Stimulated activated CD8-positive, alpha-beta memory T cell treated with anti-CD3 and anti-CD28 coated beads, Interleukin-12 subunit alpha, Interleukin-12 subunit beta, amount 100 ng/mL, for 4 hours (primary cell): ENCODE results near the gene AUTS2.
A peak's percentile ranks its signal among the peaks of the same experiment; 100 is the strongest.
"Not testable (repeated sequence)": the region's sequence is repeated elsewhere in the genome, so short reads cannot be mapped to it uniquely, and the experiment has no call there.

Source experiments
- DNase-seq: peaks from one replicate; pipeline ENCODE4 v3.0.0-alpha.2; 2020; ENCODE audit warnings: low read depth

AUTS2 gene

DNA sequence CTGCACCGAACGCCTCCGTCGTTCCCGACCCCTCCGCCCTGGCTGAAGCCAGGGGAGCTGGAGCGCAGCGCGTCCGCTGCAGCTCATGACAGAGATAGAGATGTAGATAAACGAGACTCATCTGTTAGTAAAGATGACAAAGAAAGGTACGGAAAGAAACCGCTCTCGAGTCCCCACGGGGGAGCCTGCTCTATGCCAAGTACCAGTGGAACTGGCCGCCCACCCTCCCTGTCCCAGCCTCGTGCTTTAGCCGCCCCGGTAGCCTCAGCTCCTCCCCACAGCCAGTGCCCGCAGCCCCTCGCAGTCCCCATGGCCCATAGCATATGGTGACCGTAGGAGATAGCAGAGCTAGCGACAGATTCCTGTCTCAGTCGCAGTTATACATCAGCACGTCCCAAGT lies 1189.0 kb downstream of the AUTS2 start:
- DNase-seq = no peak

DNA sequence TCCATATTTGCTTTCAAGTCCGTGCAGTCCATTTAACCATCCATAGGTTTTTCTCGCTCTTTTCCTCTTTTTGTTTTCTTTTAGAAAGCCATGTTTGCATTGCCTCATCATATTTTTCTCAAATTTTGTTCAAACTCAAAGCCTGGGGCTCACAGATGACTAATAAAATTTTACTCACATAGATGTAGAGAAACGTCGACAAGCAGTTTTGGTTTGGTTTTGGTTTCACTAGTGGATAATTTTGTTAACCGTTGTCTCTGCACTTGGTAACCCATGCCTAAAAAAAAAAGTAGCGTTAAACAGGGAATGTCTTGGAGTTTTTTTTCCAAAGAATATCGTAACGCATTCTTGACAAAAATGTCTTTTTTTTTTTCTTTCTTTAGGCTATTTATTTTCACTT lies 1189.5 kb downstream of the AUTS2 start:
- DNase-seq = no peak

DNA sequence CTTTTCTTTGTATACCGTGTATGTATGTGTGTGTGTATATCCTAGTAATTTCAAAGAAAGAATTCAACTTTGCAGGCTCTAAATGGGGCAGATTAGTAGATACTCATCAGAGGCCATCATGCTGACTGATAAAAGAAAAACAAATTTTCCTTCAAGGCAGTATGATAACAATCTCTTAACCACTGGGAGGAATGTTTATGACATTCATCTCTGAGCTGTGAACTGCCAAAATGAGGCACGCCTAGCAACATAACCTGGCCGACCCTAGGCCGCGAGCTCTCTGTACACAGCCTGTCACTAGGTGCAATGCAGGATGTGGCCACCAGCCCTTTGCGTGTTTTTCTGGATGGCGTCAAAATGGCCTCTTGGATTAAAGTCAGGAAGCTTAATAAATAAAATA lies 1190.0 kb downstream of the AUTS2 start:
- no peak for DNase-seq

DNA sequence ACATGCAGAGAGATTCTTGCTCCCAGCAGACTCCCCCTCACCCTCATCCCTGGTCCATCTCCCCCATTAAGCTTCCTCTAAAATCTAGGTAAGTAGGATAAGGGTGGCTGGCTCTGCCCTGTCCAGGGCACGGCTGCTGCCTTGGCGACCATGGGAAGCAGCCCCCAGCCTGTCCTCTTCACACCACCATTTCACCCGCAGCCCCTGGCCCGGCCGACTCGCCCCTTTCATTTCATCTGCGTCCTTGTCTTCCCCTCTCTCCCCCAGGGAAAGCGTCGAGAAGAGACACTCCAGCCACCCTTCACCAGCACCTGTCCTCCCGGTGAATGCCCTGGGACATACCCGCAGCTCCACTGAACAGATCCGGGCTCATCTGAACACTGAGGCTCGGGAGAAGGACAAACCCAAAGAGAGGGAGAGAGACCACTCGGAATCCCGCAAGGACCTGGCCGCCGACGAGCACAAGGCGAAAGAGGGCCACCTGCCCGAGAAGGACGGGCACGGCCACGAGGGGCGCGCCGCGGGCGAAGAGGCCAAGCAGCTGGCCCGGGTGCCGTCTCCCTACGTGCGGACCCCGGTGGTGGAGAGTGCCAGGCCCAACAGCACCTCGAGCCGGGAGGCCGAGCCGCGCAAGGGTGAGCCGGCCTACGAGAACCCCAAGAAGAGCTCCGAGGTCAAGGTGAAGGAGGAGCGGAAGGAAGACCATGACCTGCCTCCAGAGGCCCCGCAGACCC lies 1191.4 kb downstream of the AUTS2 start:
- DNase-seq = no peak

DNA sequence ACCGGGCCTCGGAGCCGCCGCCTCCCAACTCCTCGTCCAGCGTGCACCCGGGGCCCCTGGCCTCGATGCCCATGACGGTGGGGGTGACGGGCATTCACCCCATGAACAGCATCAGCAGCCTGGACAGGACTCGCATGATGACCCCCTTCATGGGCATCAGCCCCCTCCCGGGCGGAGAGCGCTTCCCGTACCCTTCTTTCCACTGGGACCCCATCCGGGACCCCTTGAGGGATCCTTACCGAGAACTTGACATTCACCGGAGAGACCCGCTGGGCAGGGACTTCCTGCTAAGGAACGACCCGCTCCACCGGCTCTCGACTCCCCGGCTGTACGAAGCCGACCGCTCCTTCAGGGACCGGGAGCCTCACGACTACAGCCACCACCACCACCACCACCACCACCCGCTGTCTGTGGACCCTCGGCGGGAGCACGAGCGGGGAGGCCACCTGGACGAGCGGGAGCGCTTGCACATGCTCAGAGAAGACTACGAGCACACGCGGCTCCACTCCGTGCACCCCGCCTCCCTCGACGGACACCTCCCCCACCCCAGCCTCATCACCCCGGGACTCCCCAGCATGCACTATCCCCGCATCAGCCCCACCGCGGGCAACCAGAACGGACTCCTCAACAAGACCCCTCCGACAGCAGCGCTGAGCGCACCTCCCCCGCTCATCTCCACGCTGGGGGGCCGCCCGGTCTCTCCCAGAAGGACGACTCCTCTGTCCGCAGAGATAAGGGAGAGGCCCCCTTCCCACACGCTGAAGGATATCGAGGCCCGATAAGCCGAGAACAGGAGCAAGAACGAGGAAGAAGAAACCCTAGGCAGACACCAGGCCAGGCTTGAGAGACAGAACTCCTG lies 1192.2 kb downstream of the AUTS2 start:
- no peak for DNase-seq

DNA sequence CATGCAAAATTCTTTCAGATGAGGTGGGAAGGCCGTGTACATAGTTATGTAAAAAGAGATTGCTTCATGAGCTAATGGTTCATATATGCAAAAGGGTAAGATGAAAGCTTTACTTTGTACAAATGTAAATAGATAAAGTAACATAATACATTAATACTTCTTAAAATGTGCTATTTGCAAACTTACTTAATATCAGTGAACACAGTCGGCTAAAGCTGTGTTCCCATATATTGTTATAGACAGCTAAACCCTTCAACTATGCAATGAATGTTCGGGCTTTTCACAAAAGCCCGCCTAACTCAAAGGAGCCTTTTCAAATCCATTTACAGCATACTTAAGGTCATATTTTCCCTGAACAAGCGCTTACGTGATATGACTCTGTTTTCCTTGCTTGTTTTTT lies 1193.1 kb downstream of the AUTS2 start:
- DNase-seq = no peak

DNA sequence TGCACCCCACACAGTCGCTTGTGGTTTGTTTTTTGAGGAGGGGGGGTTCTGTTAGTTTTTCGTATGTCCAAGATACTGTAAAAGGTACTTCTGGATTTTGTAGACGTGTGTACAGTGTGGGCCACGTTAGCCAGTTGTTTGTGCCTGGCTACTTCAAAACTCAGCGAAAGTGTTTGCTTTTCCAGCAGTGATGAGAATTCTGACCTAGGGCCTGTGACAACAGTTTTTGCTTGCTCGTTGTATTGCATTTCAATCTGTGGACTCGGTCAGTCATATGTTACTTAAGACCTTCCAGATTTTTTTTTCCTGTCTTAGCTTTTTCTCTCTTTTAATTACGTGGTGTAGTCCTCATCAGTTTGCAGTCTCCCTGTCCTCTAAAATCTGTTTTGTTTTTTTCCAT lies 1194.8 kb downstream of the AUTS2 start:
- no peak for DNase-seq

DNA sequence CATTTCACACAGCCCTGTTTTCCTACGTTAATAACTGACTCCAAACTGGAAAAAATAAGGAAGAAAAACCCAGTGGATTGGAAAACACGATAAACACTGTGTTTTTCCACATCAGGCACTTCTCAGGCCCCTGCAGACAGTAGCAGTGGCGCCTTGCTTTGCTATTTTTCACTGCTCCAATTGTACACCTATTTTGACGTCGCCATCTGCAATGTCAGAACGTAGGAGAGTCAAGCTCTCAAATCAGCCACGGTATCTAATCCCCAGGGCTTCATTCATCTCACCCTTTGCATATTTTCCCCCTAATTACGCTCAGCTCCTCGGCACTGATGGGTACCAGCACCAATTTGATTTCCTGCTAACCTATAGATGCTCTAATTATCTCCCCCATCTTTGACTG lies 1195.5 kb downstream of the AUTS2 start:
- no peak for DNase-seq

DNA sequence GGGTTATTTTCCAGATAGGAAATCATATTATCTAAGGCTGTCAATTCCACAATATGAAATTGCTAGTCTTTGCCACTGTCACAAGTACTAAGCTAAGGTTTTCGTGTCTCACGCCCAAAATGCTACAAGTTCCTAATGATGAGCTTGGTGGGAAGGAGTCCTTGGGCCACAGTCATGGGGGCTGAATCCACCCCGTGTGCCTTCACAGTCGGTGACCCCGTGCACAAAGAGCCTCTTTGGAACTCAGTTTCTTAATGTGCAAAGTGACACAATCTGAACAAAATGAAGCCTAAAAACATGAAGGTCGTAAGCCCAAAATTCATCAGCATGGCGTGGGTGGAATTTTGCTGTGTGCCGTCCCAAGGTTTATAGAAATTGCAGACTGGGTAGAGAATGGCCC lies 1196.7 kb downstream of the AUTS2 start:
- DNase-seq = no peak

DNA sequence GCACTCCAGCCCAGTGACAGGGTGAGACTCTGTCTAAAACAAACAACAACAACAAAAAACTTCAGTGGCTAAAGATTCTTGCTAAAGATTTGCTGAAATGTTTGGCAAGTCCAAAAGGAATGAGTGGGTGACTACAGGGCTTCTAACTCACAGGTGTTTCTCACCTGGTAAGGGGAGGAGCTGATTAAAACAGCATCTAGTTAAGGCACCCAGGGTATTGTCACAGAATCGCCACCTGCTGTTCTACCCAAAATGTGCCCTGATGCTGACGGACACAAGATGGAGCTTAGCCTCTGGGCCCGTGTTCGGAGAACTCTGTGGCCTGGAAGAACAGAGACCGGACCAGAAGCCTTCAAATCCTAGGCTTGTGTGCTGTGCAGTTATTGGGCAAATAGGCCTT lies 1197.7 kb downstream of the AUTS2 start:
- no peak for DNase-seq

DNA sequence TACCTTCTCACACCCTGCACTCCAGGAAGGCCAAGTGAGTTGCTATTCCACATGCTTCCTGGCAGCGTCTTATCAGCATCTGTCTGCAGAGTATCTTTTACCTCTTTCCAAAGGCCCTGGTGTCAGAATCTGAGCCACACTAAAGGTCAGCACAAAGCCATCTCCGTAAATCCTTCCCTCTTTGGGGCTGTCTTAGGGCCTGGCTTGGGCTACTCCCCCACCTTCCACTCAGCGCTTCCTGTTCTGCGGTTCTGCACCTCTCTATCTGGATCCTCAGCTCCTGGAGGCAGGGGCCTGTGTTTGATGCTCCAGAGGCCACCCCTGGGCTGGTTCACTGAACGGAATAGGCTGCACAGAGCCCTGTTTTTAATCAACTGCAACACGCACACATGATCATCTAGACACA lies 1198.8 kb downstream of the AUTS2 start:
- DNase-seq = no peak

DNA sequence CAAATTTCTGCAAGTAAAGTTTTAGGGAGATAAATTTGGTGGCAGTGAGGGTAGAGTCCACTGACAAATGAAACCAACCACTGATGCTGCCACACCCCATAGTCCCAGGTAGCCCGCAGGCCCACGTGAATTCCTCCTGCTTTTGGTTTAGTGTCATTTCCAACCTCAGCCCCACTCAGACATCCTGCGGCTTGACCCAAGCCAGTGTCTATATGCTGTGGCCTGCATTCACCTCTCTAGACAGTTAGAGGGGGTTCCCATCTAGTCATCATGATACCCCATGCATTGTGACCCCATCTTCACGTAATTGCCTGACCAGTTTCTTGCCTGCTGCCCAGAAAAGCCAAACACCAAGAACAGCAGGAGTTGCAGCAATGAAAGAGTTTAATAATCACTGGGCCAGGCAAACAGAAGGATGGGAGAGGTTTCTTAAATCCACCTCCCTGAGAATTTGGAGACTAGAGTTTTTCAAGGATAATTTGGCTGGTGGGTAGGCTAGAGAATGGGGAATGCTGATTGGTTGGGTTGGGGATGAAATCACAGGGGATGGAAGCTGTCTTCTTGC lies 1201.6 kb downstream of the AUTS2 start:
- DNase-seq = no peak

DNA sequence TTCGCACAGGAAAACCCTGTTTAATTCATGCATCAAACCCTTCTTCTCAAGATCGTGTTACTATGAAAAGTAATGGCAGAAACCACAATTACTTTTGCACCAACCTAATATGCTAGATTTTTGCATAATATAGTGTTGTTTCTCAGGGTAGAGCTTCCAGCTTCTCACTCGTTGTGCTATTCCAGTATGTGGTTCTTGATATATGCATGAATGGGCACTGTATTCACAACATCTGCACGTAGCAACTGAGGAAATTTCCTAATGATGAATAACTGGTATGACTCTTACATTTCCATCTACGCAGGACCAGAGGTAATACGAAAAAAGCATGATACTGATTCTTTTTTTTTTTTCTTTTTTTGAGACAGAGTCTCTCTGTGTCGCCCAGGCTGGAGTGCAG lies 1207.1 kb downstream of the AUTS2 start:
- no peak for DNase-seq

DNA sequence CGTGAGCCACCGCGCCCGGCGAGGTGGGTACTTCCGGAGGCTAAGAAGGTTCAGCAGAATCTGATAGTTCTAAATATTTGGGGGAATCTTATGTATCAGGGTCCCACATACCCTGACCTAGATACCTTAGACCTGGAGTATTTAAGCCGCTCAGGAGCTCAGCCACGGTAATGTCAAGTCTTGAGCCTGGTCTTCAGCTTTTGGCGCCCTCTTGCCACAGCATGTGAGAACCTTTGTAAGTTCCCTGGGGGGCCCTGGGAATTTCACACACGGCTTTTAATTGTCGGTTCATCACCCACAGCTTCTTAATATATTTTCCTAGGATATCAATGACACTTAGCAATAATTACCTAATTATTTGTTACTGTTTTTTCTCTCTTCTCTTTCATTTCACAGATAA lies 1209.4 kb downstream of the AUTS2 start:
- no peak for DNase-seq

DNA sequence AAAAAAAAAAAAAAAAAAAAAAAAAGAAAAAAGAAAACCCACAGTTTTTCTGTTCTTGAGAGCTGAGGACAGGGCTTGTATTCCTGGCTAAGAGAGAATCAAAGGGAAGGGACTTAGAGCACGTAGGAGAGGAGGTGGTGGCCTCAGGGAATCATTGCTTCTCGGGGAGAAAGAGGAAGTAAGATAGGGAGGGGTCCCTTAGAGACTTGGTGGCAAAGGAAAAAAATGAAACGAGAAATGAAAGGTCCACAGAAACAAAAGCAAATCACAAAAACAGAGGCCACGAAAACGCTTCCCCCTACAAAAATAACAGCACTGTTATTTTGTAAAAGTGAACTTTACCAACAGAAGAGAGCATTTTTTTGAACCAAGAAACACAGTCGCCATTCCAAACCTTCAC lies 1210.6 kb downstream of the AUTS2 start:
- no peak for DNase-seq

DNA sequence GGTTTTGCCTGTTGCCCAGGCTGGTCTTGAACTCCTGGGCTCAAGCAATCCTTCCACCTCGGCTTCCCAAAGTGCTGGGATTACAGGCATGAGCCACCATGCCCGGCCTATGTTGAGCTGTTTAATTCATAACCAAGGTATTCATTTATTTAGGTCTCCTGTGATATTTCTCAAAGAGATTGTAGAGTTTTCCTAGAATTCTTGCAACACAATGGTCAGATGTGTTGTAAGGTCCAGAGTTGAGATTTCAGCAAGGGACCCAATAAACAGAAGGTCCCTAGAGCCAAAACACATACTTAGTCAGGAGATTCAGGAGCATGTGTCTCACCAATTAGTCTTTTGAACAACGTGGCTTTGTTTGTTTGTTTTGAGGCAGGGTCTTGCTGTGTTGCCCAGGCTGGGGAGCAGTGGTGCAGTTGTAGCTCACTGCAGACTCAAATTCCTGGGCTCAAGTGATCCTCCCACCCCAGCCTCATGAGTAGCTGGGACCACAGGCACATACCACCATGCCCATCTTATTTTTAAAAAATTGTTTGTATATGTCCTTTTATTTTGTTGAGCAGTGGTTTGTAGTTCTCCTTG lies 1212.4 kb downstream of the AUTS2 start:
- DNase-seq = no peak

DNA sequence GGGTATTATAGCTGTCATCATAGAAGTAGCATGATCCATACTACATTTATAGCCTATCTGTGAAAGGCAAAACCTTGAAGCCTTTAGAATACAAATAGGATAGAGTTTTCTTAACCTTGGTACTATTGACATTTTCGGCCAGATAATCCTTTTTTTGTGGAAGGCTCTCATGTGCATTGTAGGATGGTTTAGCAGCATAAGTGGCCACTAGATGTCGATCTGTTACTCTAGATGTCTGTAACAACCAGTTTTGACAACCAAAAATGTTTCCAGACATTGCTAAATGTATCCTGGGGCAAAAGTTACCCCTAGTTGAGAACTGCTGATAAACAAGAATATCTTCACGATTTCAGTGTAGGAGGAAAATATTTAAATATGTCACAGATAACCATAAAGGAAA lies 1214.2 kb downstream of the AUTS2 start:
- DNase-seq = no peak

DNA sequence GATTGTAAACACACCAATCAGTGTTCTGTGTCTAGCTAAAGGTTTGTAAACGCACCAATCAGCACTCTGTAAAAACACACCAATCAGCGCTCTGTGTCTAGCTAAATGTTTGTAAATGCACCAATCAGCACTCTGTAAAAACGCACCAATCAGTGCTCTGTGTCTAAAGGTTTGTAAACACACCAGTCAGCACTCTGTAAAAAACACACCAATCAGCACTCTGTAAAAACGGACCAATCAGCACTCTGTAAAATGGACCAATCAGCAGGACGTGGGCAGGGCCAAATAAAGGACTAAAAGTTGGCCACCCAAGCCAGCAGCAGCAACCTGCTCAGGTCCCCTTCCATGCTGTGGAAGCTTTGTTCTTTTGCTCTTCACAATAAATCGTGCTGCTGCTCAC lies 1224.2 kb downstream of the AUTS2 start:
- DNase-seq = not testable (repeated sequence)

DNA sequence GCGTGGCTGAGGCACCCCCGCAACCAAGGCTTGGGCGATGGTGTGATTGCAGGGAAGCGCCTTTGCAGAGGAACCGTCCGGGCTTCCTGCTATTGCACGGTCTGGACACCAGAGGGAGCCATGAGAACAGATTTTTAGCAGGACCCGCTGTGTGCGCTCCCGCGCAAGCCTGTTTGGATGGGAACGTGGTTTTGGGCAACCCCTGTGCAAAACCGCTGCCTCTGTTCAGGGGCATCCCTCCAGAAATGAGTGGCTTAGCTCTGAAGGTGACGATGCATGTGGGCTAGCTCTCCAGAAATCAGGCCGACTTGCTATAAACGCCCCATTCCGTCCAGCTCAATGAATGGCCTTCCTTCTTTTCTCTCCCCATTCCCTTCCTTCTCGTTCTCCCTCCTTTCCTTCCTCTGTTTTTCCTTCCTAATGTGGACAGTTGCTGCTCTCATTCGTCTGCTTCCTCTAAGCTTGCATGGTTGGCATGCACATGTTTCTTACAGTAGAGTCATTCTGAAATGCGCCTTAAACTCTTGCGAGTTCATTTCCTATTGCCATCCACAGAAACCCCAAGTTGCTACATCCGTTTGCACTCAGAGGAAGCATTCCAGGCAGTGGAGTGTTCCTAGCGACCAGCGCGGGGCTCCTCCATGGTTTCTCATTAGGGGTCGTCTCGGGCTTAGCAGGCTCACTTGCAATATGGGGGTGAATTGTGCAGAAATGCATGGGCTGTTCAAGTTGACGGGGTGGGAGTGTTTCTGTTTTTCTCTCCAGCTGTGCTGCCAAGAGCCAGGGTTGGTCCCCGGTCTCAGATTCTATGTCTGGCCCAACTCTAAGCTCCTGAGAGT lies 1231.2 kb downstream of the AUTS2 start:
- peak; percentile 13 for DNase-seq

DNA sequence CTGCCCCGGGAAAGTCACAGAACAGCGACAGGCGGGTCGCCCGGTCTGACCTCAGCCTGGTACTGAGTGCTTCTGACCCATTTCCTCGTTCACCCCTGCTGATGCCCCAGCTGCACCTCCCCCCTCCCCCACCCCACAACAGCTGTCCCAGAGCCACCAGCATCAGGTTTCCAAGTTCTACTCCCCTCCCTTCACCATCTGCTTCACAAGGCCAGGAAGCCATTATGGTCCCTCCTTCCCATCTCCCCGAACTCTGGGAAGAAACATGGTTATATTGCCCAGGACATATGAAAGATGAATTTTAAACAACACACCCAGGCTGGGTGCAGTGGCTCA lies 1231.8 kb downstream of the AUTS2 start:
- DNase-seq = no peak

DNA sequence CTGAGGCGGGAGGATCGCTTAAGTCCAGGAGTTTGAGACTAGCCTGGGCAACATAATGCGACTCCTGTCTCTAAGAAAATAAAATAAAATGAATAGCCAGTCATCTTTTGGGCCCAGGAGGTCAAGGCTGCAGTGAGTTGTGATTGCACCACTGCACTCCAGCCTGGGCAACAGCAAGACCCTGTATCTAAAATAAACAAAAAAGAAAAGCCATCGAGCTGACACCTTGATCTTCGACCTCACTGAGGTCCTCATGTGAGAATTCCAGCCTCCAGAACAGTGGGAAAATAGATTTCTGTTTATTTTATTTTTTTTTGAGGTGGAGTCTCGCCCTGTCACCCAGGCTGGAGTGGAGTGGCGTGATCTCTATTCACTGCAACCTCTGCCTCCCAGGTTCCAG lies 1232.2 kb downstream of the AUTS2 start:
- no peak for DNase-seq

DNA sequence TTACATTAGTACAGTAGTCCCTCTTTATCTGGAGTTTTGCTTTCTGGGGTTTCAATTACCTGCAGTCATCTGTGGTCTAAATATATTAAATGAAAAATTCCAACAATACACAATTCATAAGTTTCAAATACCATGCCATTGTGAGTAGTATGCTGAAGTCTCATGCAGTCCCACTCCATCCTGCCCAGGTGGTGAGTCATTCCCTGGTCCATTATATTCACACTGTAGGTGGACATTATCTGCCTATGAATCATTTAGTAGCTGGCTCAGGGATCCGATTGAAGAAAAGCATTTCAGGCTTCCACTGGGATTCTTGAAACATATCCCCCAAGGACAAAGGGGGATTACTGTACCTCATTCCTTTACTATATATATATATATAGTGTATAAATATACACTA lies 1235.5 kb downstream of the AUTS2 start:
- DNase-seq = no peak
